HG03097 (cell line): ENCODE results near the gene GSG1L.
"Not testable (repeated sequence)": the region's sequence is repeated elsewhere in the genome, so short reads cannot be mapped to it uniquely, and the experiment has no call there.

Source experiments
- ATAC-seq: cut with Tn5 transposase; IDR thresholded peaks from one replicate; pipeline ENCODE4 v1.9.1; 2021; ENCODE audit not compliant: unreplicated experiment, low FRiP score

Gene GSG1L

DNA sequence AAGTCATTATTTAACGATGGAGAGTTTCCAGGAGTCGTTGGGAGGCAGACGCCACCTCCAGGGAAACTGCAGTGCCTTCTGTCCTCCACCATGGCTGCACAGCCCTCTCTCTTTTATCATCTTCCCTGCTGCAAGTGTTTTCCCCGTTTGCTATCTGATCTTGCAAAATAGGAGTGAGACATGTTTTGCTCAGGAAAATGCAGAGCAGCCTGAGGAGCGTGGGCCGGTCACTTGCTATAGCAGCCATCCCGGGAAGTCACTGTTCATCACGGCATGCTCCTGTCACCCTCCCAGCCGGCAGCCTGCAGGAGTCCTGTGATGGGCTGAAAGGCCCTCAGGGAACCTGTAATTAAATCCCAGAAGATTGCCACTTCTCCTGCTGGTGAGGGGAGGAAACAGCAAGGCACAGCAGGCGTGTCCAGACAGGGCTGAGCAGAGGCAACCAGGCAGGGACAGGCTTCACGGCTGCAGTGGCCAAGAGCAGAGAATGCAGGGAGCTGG is 143.1 kb downstream of the GSG1L start:
- no peak for ATAC-seq

GRCh38 chr16:27918755-27919154 is 144.8 kb downstream of the GSG1L start:
- no peak for ATAC-seq

- ATAC-seq: no peak
Observed at GRCh38 chr16:27917949-27918348, 145.6 kb downstream of the GSG1L start.

DNA sequence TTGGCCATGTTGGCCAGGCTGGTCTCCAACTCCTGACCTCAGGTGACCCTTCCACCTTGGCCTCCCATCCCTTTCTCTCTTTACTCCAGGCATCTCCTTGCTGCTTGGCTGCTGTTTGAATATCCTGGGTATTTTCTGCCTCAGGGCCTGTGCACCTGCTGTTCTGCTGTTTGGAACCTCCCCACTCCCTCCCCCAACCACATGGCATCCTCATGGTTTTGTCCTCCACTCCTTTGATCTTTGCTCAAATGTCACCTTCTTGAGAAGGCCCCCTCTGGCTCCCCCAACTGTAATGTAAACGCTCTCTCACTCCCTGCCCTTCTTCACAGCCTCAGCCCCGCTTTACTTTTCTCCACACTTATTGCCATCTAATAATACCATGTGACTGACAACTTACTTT is 152.0 kb downstream of the GSG1L start:
- no peak for ATAC-seq

GRCh38 chr16:27907457-27907972 is 156.0 kb downstream of the GSG1L start:
- ATAC-seq: no peak

GRCh38 chr16:27906883-27907282 is 156.6 kb downstream of the GSG1L start:
- no peak for ATAC-seq

GRCh38 chr16:27903046-27903655 is 160.4 kb downstream of the GSG1L start:
- no peak for ATAC-seq

DNA sequence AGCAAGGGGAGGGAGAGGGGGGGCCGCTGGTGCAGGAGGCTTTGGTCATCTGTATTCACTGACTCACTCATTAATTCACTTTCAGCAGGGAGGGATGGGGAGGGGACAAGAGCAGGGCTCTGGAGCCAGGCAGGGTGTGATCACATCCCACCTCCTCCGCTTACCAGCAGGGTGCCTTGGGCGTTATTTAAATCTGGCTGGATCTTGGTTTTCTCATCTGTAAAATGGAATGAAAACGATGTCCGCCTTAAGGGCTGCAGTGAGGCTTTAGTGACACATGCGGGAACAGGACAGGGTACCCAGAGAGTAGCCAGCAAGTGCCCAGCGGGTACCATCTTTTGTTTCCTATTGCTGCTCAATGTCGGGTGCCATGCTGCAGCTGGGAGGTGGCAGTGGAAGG is 161.0 kb downstream of the GSG1L start:
- no peak for ATAC-seq

DNA sequence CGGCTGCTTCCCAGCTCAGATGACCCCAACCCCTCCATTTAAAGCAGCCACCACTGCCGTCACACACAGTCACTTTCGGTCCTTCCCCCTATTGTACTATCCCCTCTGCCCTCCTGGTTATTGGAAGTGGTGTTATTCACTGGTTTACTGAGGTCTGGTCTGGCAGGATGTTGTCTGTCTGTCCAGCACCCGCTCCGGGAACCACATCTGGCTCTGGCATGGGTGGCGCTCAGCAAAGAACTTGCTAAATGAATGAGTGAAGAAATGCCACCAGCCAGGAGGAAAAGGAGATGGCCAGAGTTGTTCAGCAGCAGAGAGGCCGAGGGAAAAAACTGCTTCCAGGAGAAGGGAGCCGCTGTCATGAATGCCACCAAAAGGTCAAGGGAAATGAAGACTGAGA is 161.6 kb downstream of the GSG1L start:
- ATAC-seq: no peak

DNA sequence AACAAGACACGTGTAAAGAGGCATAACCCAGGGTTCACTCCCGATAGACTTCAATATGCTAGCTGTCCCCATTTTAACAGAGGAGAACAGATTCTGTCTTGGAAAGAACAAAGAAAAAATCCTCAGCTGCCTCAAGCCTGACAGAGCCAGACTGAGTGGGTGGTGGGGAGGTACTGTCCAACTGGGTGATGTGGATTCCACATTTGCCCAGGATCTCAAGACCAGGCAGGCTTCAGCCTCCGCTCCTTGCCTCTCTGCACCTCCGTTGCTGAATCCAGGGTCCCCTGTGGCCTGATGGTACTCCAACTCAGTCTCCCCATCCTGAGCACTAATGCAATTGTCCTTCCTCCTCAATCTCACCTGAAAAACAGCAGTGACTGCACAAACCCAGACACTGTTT is 163.8 kb downstream of the GSG1L start:
- no peak for ATAC-seq

- no peak for ATAC-seq
Observed at GRCh38 chr16:27894386-27894785, 169.1 kb downstream of the GSG1L start.

DNA sequence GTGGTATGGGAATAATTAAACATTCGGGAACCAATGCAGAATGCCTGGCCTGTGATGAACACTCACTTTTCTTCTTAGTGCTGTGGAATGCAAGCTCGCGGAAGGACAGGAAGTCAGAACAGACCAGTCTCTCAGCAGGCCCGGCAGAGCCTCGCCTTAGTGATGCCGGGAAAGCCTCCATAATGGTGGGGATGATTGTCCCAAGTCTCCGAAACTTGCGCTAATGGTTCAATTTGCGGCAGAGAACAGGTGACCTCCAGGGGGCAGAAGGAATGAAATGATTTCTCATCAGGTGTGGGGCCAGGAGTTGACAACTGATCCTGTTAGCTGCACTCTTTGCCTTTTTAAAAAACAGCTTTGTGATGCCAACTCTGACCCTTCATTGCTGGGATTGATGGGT is 170.6 kb downstream of the GSG1L start:
- ATAC-seq: no peak

DNA sequence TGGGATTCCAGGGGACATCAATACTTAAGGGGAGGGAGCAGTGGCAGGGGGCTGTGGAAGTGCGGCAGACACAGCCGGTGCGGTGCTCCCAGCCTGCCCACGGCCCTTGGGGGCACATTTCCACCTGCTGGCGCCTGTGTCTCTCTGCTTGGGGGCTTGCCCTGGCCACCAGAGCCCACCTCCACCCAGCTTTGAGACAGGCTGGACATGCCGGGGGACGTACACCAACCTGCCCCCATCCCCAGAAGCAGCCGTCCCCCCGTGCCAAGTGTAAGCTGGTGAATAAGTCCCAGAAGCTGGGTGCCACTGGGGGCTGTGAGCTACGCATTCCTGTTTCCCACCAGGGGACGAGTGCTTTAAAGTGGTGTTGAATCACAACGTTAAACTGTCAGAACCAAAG is 172.6 kb downstream of the GSG1L start:
- ATAC-seq: no peak

DNA sequence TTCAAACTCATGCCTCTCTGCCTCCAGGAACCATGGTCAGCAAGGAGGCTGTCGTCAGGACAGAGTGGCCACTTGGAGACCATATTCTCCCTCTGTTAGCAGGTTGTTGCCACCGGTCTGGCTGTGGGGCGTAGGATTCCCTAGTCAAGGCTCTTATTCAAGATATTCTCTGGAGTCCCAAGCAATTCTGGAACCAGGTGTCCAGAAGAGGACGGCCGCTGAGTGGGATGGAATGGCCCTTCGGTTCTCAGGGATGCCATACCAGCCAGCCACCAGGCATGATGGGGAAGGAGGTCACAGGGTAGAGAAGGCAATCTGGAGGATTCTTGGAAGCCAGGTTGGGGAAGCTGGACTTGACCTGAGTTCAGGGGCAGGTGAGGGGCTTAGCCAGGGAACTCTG is 173.5 kb downstream of the GSG1L start:
- ATAC-seq: no peak

GRCh38 chr16:27883576-27883975 is 179.9 kb downstream of the GSG1L start:
- ATAC-seq: no peak

DNA sequence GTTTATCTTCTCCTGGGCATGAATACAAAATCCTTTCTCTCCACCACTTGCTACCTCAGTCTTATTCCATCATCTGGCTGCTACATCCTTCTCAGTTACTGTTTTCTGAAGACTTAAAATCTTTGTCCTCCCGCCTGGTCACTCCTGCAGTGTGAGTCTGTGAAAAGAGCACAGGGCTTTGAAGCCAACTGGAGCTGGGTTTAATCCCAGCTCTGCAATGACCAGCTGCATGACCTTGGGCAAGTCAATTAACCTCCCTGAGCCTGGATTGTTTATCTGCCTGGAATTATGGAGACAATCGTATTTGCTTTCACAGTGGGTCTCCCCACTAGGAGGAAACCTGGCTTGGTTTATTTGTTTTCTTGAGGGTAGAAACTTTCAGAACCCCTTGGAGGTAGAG is 183.2 kb downstream of the GSG1L start:
- no peak for ATAC-seq

- ATAC-seq: no peak
Observed at GRCh38 chr16:27879601-27880247, 183.8 kb downstream of the GSG1L start.

GRCh38 chr16:27872627-27873026 is 190.9 kb downstream of the GSG1L start:
- not testable (repeated sequence) for ATAC-seq

- ATAC-seq: no peak
Observed at GRCh38 chr16:27870116-27870798, 193.3 kb downstream of the GSG1L start.

GRCh38 chr16:27869411-27869810 is 194.1 kb downstream of the GSG1L start:
- ATAC-seq: no peak

- no peak for ATAC-seq
Observed at GRCh38 chr16:27868180-27868579, 195.3 kb downstream of the GSG1L start.
